SK-N-SH (cell line): ENCODE measurements around the gene FBXL22. TPM values are rescaled to one million over a fixed set of nuclear protein-coding genes. Genes with fewer than 3 reads are reported as not detected.

Experiments
- CTCF ChIA-PET: fragments of 300-600, 350-600 bp; formaldehyde crosslinking; extraction: SDS; loops from one replicate; lab custom pipeline; 2021; lab: Yijun Ruan, JAX
- POLR2A ChIA-PET: fragments of 350-600 bp; sonication (Branson Sonifier 250); formaldehyde crosslinking; extraction: SDS; loops from one replicate; lab custom pipeline; 2020; ENCODE audit warnings: antibody characterized with exemption, inconsistent platforms; lab: Yijun Ruan, JAX
- DNase-seq: peaks from one replicate; pipeline ENCODE4 v3.0.0; 2012
- H2AFZ ChIP-seq: fragments of 200-600 bp; sonication (generic); 2 replicates; pipeline ENCODE4 v1.8.1; 2016; ENCODE audit warnings: antibody characterized with exemption, mild to moderate bottlenecking, low read depth
- H3F3A ChIP-seq: fragments of 200-600 bp; sonication (generic); replicated peaks from 2 replicates; pipeline ENCODE3; 2016; ENCODE audit warnings: antibody characterized with exemption, mild to moderate bottlenecking; ENCODE audit not compliant: insufficient read depth
- H3K27ac ChIP-seq, 2 experiments: fragments of 200-500 bp in 1 of 2; fragments of 200-600 bp in 1 of 2; sonication (Bioruptor generic) in 1 of 2; sonication (generic), shearing (Covaris generic) in 1 of 2; 2 replicates each; pipeline versions ENCODE4 v1.5.1 to v1.6.1; 2014 to 2016; ENCODE audit warnings: low read depth in 2 of 2, inconsistent platforms in 1 of 2, low read length in 1 of 2, mild to moderate bottlenecking in 1 of 2, mixed read lengths in 1 of 2
- H3K27me3 ChIP-seq: fragments of 200-600 bp; sonication (generic), shearing (Covaris generic); 2 replicates; pipeline ENCODE4 v1.6.1; 2016; ENCODE audit warnings: mixed run types; ENCODE audit not compliant: insufficient read depth
- H3K36me3 ChIP-seq, 2 experiments: fragments of 200-500 bp in 1 of 2; fragments of 200-600 bp in 1 of 2; sonication (Bioruptor generic) in 1 of 2; sonication (generic) in 1 of 2; replicated peaks in 1 of 2; 2 replicates each; pipeline versions ENCODE3 to v1.5.1; 2014 to 2016; ENCODE audit warnings: low read length in 1 of 2, mild to moderate bottlenecking in 1 of 2; ENCODE audit not compliant: insufficient read depth in 2 of 2, control insufficient read depth in 1 of 2
- H3K4me1 ChIP-seq, 2 experiments: fragments of 200-500 bp in 1 of 2; fragments of 200-600 bp in 1 of 2; sonication (Bioruptor generic) in 1 of 2; sonication (generic), shearing (Covaris generic) in 1 of 2; 2 replicates each; pipeline versions ENCODE4 v1.5.1 to v1.6.1; 2014 to 2016; ENCODE audit warnings: low read depth in 1 of 2, low read length in 1 of 2, mixed run types in 1 of 2; ENCODE audit not compliant: insufficient read depth in 2 of 2, control insufficient read depth in 1 of 2
- H3K4me2 ChIP-seq: fragments of 200-600 bp; sonication (generic), shearing (Covaris generic); 2 replicates; pipeline ENCODE4 v1.6.1; 2017; ENCODE audit warnings: mixed run types
- H3K4me3 ChIP-seq, 2 experiments: fragments of 200-500 bp in 1 of 2; fragments of 200-600 bp in 1 of 2; sonication (Bioruptor generic) in 1 of 2; sonication (generic), shearing (Covaris generic) in 1 of 2; 2 replicates each; pipeline versions ENCODE4 v1.5.1 to v1.8.1; 2014 to 2016; ENCODE audit warnings: low read depth in 2 of 2, inconsistent platforms in 1 of 2, low read length in 1 of 2, mild to moderate bottlenecking in 1 of 2, mixed read lengths in 1 of 2, moderate library complexity in 1 of 2
- H3K79me2 ChIP-seq: fragments of 200-600 bp; sonication (generic); 2 replicates; pipeline ENCODE4 v1.8.1; 2017; ENCODE audit warnings: mild to moderate bottlenecking; ENCODE audit not compliant: insufficient read depth
- H3K9ac ChIP-seq: fragments of 200-600 bp; sonication (generic); 2 replicates; pipeline ENCODE4 v1.6.1; 2017; ENCODE audit warnings: mixed run types
- H3K9me2 ChIP-seq: fragments of 200-600 bp; sonication (generic); 2 replicates; pipeline ENCODE4 v1.6.1; 2017; ENCODE audit warnings: mixed run types
- H3K9me3 ChIP-seq: fragments of 200-600 bp; sonication (generic); 2 replicates; pipeline ENCODE4 v1.6.1; 2017; ENCODE audit warnings: mixed run types, mild to moderate bottlenecking, moderate library complexity
- H4K20me1 ChIP-seq: fragments of 200-600 bp; sonication (generic); 2 replicates; pipeline ENCODE4 v1.6.1; 2017; ENCODE audit warnings: mild to moderate bottlenecking, mixed run types; ENCODE audit not compliant: insufficient read depth
- CHD2 ChIP-seq: fragments of 150-350 bp; IDR thresholded peaks from 2 replicates; pipeline ENCODE4 v1.6.1; 2018; ENCODE audit warnings: low read length; ENCODE audit not compliant: partially characterized antibody
- EP300 ChIP-seq, 2 experiments: IDR thresholded peaks; 2 replicates each; pipeline versions ENCODE4 v1.4.0 to v1.6.1; 2012; ENCODE audit warnings: borderline replicate concordance in 1 of 2, low read depth in 1 of 2, low read length in 1 of 2
- FOXJ3 ChIP-seq: sonication (generic); formaldehyde crosslinking; IDR thresholded peaks from 2 replicates; pipeline ENCODE4 v1.5.1; 2020; ENCODE audit warnings: mild to moderate bottlenecking, missing genetic modification reagents
- FOXM1 ChIP-seq: IDR thresholded peaks from 2 replicates; pipeline ENCODE4 v1.4.0; 2012; ENCODE audit warnings: low read depth, mild to moderate bottlenecking
- GABPA ChIP-seq: IDR thresholded peaks from 2 replicates; pipeline ENCODE4 v1.4.0; 2012; ENCODE audit warnings: low read depth, mild to moderate bottlenecking
- NFIC ChIP-seq: IDR thresholded peaks from 2 replicates; pipeline ENCODE4 v1.4.0; 2012; ENCODE audit warnings: borderline replicate concordance
- RFX5 ChIP-seq: IDR thresholded peaks from 2 replicates; pipeline ENCODE4 v1.6.1; 2012; ENCODE audit warnings: mild to moderate bottlenecking, improper control_type of control experiment, low read length
- SMC3 ChIP-seq: IDR thresholded peaks from 2 replicates; pipeline ENCODE4 v1.6.1; 2012; ENCODE audit warnings: low read depth, low read length, improper control_type of control experiment
- TAF1 ChIP-seq: IDR thresholded peaks from 2 replicates; pipeline ENCODE4 v1.6.1; 2012; ENCODE audit warnings: low read depth, mild to moderate bottlenecking, low read length, moderate library complexity, borderline replicate concordance
- TEAD4 ChIP-seq: IDR thresholded peaks from 2 replicates; pipeline ENCODE4 v1.4.0; 2012; ENCODE audit warnings: mild to moderate bottlenecking, borderline replicate concordance; ENCODE audit not compliant: insufficient read depth
- ZBTB33 ChIP-seq: IDR thresholded peaks from 2 replicates; pipeline ENCODE4 v1.4.0; 2012; ENCODE audit warnings: low read depth, borderline replicate concordance
- WGBS: methylation state at CpG from one replicate; pipeline ENCODE4 v1.1.6; 2017; ENCODE audit warnings: low lambda C conversion rate; 5-methylcytosine and 5-hydroxymethylcytosine counted together
- polyA plus RNA-seq, 3 experiments: library from polyadenylated mRNA; depleted of rRNA; stranded (reverse); fragments of >200 nt; gene quantifications; 2 replicates each; pipeline ENCODE4 v1.2.3, GENCODE V29; 2012

Gene FBXL22
- polyA plus RNA-seq, 1 of the 3 experiments (the other 2 are of a cell fraction), result 0.10 TPM

GRCh38 chr15:63595688-63596087 lies 1.5 kb upstream of the FBXL22 start:
- Histone ChIP-seq H3K9ac (no peak overlapping the region), H3K4me1 (peaks cover 3 to 9% of the 10 kb centered on the region in 2 experiments; a peak in 2 of 4 replicates), H2AFZ (no peak overlapping the region), H3K27ac (no peak overlapping the region), H3K4me3 (no peak overlapping the region), H4K20me1 (no peaks in the 10 kb centered on the region), H3K79me2 (no peaks in the 10 kb centered on the region), H3K36me3 (peaks cover 24 to 34% of the 10 kb centered on the region in 2 experiments), H3K4me2 (no peak overlapping the region), H3K27me3 (no peaks in the 10 kb centered on the region), H3F3A (peaks cover 9% of the 10 kb centered on the region), H3K9me2 (no peaks in the 10 kb centered on the region), H3K9me3 (no peaks in the 10 kb centered on the region)
- no peak for DNase-seq
- 88% methylated on average over 1 of the region's 1 CpG for WGBS
- TF ChIP-seq CHD2, result no peak
- no peak for TF ChIP-seq ZBTB33
- TF ChIP-seq EP300 (IDR thresholded peaks at IDR 0.05; ENCODE audit: borderline replicate concordance in 1 of 2, low read depth in 1 of 2, low read length in 1 of 2), result no peak
- TF ChIP-seq FOXM1, result no peak
- TF ChIP-seq FOXJ3 (CRISPR knock-in tag), result no peak
- no peak for TF ChIP-seq RFX5
- no peak for TF ChIP-seq TEAD4
- no peak for TF ChIP-seq GABPA
- TF ChIP-seq TAF1, result no peak
- POLR2A ChIA-PET, result no interaction called here
- CTCF ChIA-PET, result interaction anchor here (1.3 to 1.7 kb wide), 2 partner anchors 108 to 450 kb away, joined by 3 to 5 read pairs; no protein-coding TSS in a partner anchor

GRCh38 chr15:63596676-63597037 lies 530 bp upstream of the FBXL22 start:
- Histone ChIP-seq H3K4me3 (no peak overlapping the region), H3K4me2 (no peak overlapping the region)

More at GRCh38 chr15:63596676-63597037, 530 bp upstream of the FBXL22 start:
- H2AFZ ChIP-seq, result no peak overlapping the region
- ChIA-PET POLR2A (no interaction called here), CTCF (interaction anchor here (0.7 to 3.0 kb wide), 5 partner anchors 13 to 471 kb away, joined by 3 to 17 read pairs (median 5); no protein-coding TSS in a partner anchor)
- no peaks in the 10 kb centered on the region for H3K79me2 ChIP-seq
- no peaks in the 10 kb centered on the region for H3K27me3 ChIP-seq
- no peaks in the 10 kb centered on the region for H4K20me1 ChIP-seq
- no peak overlapping the region for H3K27ac ChIP-seq
- peaks cover 14 to 24% of the 10 kb centered on the region in 2 experiments for H3K36me3 ChIP-seq
- no peak overlapping the region for H3K9ac ChIP-seq
- 100% methylated on average over 2 of the region's 2 CpGs for WGBS
- H3K4me1 ChIP-seq, result peaks cover 3 to 9% of the 10 kb centered on the region in 2 experiments; a peak in 2 of 4 replicates
- TF ChIP-seq EP300 (IDR thresholded peaks at IDR 0.05; ENCODE audit: borderline replicate concordance in 1 of 2, low read depth in 1 of 2, low read length in 1 of 2) (no peak), SMC3 (no peak), NFIC (no peak)
- H3K9me3 ChIP-seq, result no peaks in the 10 kb centered on the region
- H3K9me2 ChIP-seq, result no peaks in the 10 kb centered on the region
- H3F3A ChIP-seq, result peaks cover 9% of the 10 kb centered on the region
- no peak for DNase-seq
